Ishikawa (cell line): Measurements from ENCODE around the gene C14orf132.

Source experiments
- CEBPB ChIP-seq: IDR thresholded peaks from 2 replicates; pipeline ENCODE4 v1.6.1; 2012
- CREB1 ChIP-seq: IDR thresholded peaks from 2 replicates; pipeline ENCODE4 v1.6.1; 2012; ENCODE audit warnings: low read depth
- EGR1 ChIP-seq: IDR thresholded peaks from 2 replicates; pipeline ENCODE4 v1.6.1; 2012
- EP300 ChIP-seq: IDR thresholded peaks from 2 replicates; pipeline ENCODE4 v1.6.1; 2012; ENCODE audit warnings: borderline replicate concordance
- FOXM1 ChIP-seq: IDR thresholded peaks from 2 replicates; pipeline ENCODE4 v1.6.1; 2012; ENCODE audit warnings: low read depth, borderline replicate concordance
- MAX ChIP-seq: IDR thresholded peaks from 2 replicates; pipeline ENCODE4 v1.6.1; 2012
- NFIC ChIP-seq: IDR thresholded peaks from 2 replicates; pipeline ENCODE4 v1.6.1; 2012
- RAD21 ChIP-seq: IDR thresholded peaks from 2 replicates; pipeline ENCODE4 v1.6.1; 2012; ENCODE audit warnings: low read depth
- TAF1 ChIP-seq: IDR thresholded peaks from 2 replicates; pipeline ENCODE4 v1.6.1; 2012; ENCODE audit warnings: low read depth, mild to moderate bottlenecking
- TCF12 ChIP-seq: IDR thresholded peaks from 2 replicates; pipeline ENCODE4 v1.6.1; 2012; ENCODE audit warnings: low read depth
- TEAD4 ChIP-seq: IDR thresholded peaks from 2 replicates; pipeline ENCODE4 v1.6.1; 2012
- USF1 ChIP-seq: IDR thresholded peaks from 2 replicates; pipeline ENCODE4 v1.6.1; 2012
- YY1 ChIP-seq: IDR thresholded peaks from 2 replicates; pipeline ENCODE4 v1.6.1; 2012; ENCODE audit warnings: low read depth
- ZBTB7A ChIP-seq: IDR thresholded peaks from 2 replicates; pipeline ENCODE4 v1.6.1; 2012; ENCODE audit warnings: low read depth
- TF ChIP-seq, protein P1 (sequence below): IDR thresholded peaks from 2 replicates; pipeline ENCODE4 v1.6.1; 2012; ENCODE audit warnings: low read depth, mild to moderate bottlenecking

Gene C14orf132

GRCh38 chr14:96002498-96002884 lies 36.7 kb upstream of the C14orf132 start:
- TF ChIP-seq CEBPB (no peak), TEAD4 (no peak), MAX (no peak), USF1 (no peak), EGR1 (no peak), TCF12 (no peak)

- no peak for TF ChIP-seq EP300
- TF ChIP-seq, protein P1, sequence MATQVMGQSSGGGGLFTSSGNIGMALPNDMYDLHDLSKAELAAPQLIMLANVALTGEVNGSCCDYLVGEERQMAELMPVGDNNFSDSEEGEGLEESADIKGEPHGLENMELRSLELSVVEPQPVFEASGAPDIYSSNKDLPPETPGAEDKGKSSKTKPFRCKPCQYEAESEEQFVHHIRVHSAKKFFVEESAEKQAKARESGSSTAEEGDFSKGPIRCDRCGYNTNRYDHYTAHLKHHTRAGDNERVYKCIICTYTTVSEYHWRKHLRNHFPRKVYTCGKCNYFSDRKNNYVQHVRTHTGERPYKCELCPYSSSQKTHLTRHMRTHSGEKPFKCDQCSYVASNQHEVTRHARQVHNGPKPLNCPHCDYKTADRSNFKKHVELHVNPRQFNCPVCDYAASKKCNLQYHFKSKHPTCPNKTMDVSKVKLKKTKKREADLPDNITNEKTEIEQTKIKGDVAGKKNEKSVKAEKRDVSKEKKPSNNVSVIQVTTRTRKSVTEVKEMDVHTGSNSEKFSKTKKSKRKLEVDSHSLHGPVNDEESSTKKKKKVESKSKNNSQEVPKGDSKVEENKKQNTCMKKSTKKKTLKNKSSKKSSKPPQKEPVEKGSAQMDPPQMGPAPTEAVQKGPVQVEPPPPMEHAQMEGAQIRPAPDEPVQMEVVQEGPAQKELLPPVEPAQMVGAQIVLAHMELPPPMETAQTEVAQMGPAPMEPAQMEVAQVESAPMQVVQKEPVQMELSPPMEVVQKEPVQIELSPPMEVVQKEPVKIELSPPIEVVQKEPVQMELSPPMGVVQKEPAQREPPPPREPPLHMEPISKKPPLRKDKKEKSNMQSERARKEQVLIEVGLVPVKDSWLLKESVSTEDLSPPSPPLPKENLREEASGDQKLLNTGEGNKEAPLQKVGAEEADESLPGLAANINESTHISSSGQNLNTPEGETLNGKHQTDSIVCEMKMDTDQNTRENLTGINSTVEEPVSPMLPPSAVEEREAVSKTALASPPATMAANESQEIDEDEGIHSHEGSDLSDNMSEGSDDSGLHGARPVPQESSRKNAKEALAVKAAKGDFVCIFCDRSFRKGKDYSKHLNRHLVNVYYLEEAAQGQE, result no peak
- TF ChIP-seq YY1, result no peak
- no peak for TF ChIP-seq USF1
- no peak for TF ChIP-seq RAD21
- no peak for TF ChIP-seq ZBTB7A
Measured at GRCh38 chr14:96011131-96011530, 28.0 kb upstream of the C14orf132 start.

GRCh38 chr14:96011607-96012006 lies 27.6 kb upstream of the C14orf132 start:
- TF ChIP-seq NFIC (no peak), ZBTB7A (no peak), TCF12 (no peak), CREB1 (no peak), EP300 (no peak), EGR1 (no peak), YY1 (no peak), CEBPB (no peak), USF1 (no peak)
- TF ChIP-seq, protein P1, result no peak

- TF ChIP-seq TAF1, result no peak
- TF ChIP-seq TEAD4, result no peak
- TF ChIP-seq, protein P1, result no peak
- TF ChIP-seq CEBPB, result no peak
- no peak for TF ChIP-seq TCF12
- TF ChIP-seq YY1, result no peak
- no peak for TF ChIP-seq ZBTB7A
- TF ChIP-seq NFIC, result no peak
Measured at GRCh38 chr14:96014176-96014575, 25.0 kb upstream of the C14orf132 start.

GRCh38 chr14:96016501-96017160 lies 22.5 kb upstream of the C14orf132 start:
- no peak for TF ChIP-seq FOXM1
- TF ChIP-seq EGR1, result no peak
- TF ChIP-seq NFIC, result no peak
- no peak for TF ChIP-seq YY1
- TF ChIP-seq TEAD4, result no peak
- TF ChIP-seq EP300, result no peak
- no peak for TF ChIP-seq MAX
- TF ChIP-seq ZBTB7A, result no peak
- TF ChIP-seq USF1, result no peak
- TF ChIP-seq TCF12, result no peak
- no peak for TF ChIP-seq TAF1
- TF ChIP-seq CREB1, result no peak
- TF ChIP-seq, protein P1, result no peak
- TF ChIP-seq RAD21, result no peak
- TF ChIP-seq CEBPB, result no peak
